K562 (cell line): Measurements from ENCODE around the gene RFC5.

Experiments used
- HNRNPH1 ChIP-seq: fragments of 200-400 bp; formaldehyde crosslinking; optimal IDR thresholded peaks from 2 replicates; pipeline ENCODE3; 2017; ENCODE audit warnings: low read depth, mild to moderate bottlenecking, low read length, moderate library complexity
- JUN ChIP-seq, 2 experiments: sonication (generic) in 1 of 2; formaldehyde crosslinking in 1 of 2; IDR thresholded peaks; 2 replicates each; pipeline versions ENCODE4 v1.6.1 to v1.8.0; 2012 to 2022; ENCODE audit warnings: borderline replicate concordance in 2 of 2, mild to moderate bottlenecking in 2 of 2, improper control_type of control experiment in 1 of 2, low read depth in 1 of 2, low read length in 1 of 2, missing genetic modification reagents in 1 of 2
- MEF2A ChIP-seq: IDR thresholded peaks from 2 replicates; pipeline ENCODE4 v1.6.1; 2011; ENCODE audit warnings: low read depth, mild to moderate bottlenecking, low read length, moderate library complexity; ENCODE audit not compliant: control insufficient read depth
- MYC ChIP-seq, 2 experiments: fragments of 250-450 bp in 1 of 2; sonication (Bioruptor Pico) in 1 of 2; IDR thresholded peaks; 2 replicates each; pipeline versions ENCODE4 v1.5.1 to v1.6.1; 2012 to 2021; ENCODE audit warnings: low read depth in 2 of 2, borderline replicate concordance in 1 of 2, improper control_type of control experiment in 1 of 2, low read length in 1 of 2, mild to moderate bottlenecking in 1 of 2, moderate library complexity in 1 of 2
- NCOA1 ChIP-seq: fragments of 450-650 bp; IDR thresholded peaks from 2 replicates; pipeline ENCODE4 v1.6.1; 2016; ENCODE audit warnings: low read depth
- NCOA2 ChIP-seq, 2 experiments: fragments of 450-650 bp; IDR thresholded peaks; 2 replicates each; pipeline ENCODE4 v1.6.1; 2018; ENCODE audit warnings: mild to moderate bottlenecking in 2 of 2, moderate library complexity in 1 of 2; ENCODE audit not compliant: partially characterized antibody in 2 of 2
- PHF20 ChIP-seq: fragments of 450-650 bp; IDR thresholded peaks from 2 replicates; pipeline ENCODE4 v1.6.1; 2018; ENCODE audit not compliant: partially characterized antibody
- POLR2A ChIP-seq: fragments of 450-650 bp; conservative IDR thresholded peaks from 2 replicates; pipeline ENCODE4 v1.6.1; 2016
- TEAD2 ChIP-seq: fragments of 450-650 bp; IDR thresholded peaks from 2 replicates; pipeline ENCODE4 v1.6.1; 2016; ENCODE audit warnings: missing genetic modification characterization, control low read depth, missing compliant biosample characterization
- ZNF143 ChIP-seq: sonication (generic); formaldehyde crosslinking; IDR thresholded peaks from 2 replicates; pipeline ENCODE4 v1.9.0; 2022; ENCODE audit warnings: mild to moderate bottlenecking, missing genetic modification reagents
- ZNF324 ChIP-seq: fragments of 250-450 bp; sonication (Bioruptor Pico); IDR thresholded peaks from 2 replicates; pipeline ENCODE4 v1.4.0; 2020; ENCODE audit warnings: mild to moderate bottlenecking
- TF ChIP-seq, protein P1 (sequence below), 3 experiments: IDR thresholded peaks in 2 of 3; conservative IDR thresholded peaks in 1 of 3; 2 replicates each; pipeline ENCODE4 v1.5.1; 2011 to 2012; ENCODE audit warnings: low read length in 3 of 3, mild to moderate bottlenecking in 3 of 3, control low read depth in 2 of 3, improper control_type of control experiment in 1 of 3, inconsistent platforms in 1 of 3, low read depth in 1 of 3, mixed read lengths in 1 of 3, moderate library complexity in 1 of 3; ENCODE audit not compliant: insufficient read depth in 2 of 3

GRCh38 chr12:118011377-118011776 is 5.1 kb upstream of the RFC5 start:
- TF ChIP-seq, protein P1, sequence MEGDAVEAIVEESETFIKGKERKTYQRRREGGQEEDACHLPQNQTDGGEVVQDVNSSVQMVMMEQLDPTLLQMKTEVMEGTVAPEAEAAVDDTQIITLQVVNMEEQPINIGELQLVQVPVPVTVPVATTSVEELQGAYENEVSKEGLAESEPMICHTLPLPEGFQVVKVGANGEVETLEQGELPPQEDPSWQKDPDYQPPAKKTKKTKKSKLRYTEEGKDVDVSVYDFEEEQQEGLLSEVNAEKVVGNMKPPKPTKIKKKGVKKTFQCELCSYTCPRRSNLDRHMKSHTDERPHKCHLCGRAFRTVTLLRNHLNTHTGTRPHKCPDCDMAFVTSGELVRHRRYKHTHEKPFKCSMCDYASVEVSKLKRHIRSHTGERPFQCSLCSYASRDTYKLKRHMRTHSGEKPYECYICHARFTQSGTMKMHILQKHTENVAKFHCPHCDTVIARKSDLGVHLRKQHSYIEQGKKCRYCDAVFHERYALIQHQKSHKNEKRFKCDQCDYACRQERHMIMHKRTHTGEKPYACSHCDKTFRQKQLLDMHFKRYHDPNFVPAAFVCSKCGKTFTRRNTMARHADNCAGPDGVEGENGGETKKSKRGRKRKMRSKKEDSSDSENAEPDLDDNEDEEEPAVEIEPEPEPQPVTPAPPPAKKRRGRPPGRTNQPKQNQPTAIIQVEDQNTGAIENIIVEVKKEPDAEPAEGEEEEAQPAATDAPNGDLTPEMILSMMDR (IDR thresholded peaks at IDR 0.05 in 2 of 3, conservative IDR thresholded peaks at IDR 0.05 in 1 of 3; ENCODE audit: insufficient read depth in 2 of 3, low read depth in 1 of 3, low read length in 3 of 3): no peak
- no peak for TF ChIP-seq ZNF143
- no peak for TF ChIP-seq PHF20
- no peak for TF ChIP-seq POLR2A
- no peak for TF ChIP-seq HNRNPH1
- no peak for TF ChIP-seq MYC (IDR thresholded peaks at IDR 0.05; ENCODE audit: low read depth, low read length)
- TF ChIP-seq MYC (CRISPR knock-in tag; IDR thresholded peaks at IDR 0.05; ENCODE audit: borderline replicate concordance, low read depth): no peak
- no peak for TF ChIP-seq NCOA2 (IDR thresholded peaks at IDR 0.05; ENCODE audit: partially characterized antibody in 2 of 2)
- TF ChIP-seq JUN (IDR thresholded peaks at IDR 0.05; ENCODE audit: borderline replicate concordance, low read depth, low read length): no peak
- TF ChIP-seq JUN (CRISPR knock-in tag; IDR thresholded peaks at IDR 0.05; ENCODE audit: borderline replicate concordance): no peak
- TF ChIP-seq NCOA1: no peak
- no peak for TF ChIP-seq ZNF324 (CRISPR knock-in tag)
- TF ChIP-seq MEF2A: no peak
- TF ChIP-seq TEAD2 (tag): peak; percentile 64; the same call in 1 of the 2 replicates
